Liver (tissue), 3 donors: ENCODE data around the gene TESK2.

Experiments
- ATF3 ChIP-seq: IDR thresholded peaks from 2 replicates; pipeline ENCODE4 v1.6.1; 2016; ENCODE audit warnings: antibody characterized with exemption
- CTCF ChIP-seq: fragments of 150-350 bp; IDR thresholded peaks from 2 replicates; pipeline ENCODE4 v1.5.1; 2017; ENCODE audit warnings: improper control_type of control experiment, low read depth, low read length; ENCODE audit not compliant: missing input control
- EGR1 ChIP-seq, 2 donors: IDR thresholded peaks; 2 replicates each; pipeline ENCODE4 v1.6.1; 2016 to 2018; ENCODE audit warnings: antibody characterized with exemption in 2 of 2, low read depth in 2 of 2
- GABPA ChIP-seq, 2 donors: IDR thresholded peaks in 1 of 2; conservative IDR thresholded peaks in 1 of 2; 2 replicates each; pipeline ENCODE4 v1.6.1; 2016; ENCODE audit warnings: antibody characterized with exemption in 2 of 2, mild to moderate bottlenecking in 1 of 2, moderate library complexity in 1 of 2
- JUND ChIP-seq, 2 donors: IDR thresholded peaks; 2 replicates each; pipeline ENCODE4 v1.6.1; 2016; ENCODE audit warnings: antibody characterized with exemption in 2 of 2
- MAX ChIP-seq: IDR thresholded peaks from 2 replicates; pipeline ENCODE4 v1.6.1; 2016; ENCODE audit warnings: antibody characterized with exemption
- RAD21 ChIP-seq, 2 donors: IDR thresholded peaks; 2 replicates each; pipeline ENCODE4 v1.6.1; 2016; ENCODE audit warnings: antibody characterized with exemption in 2 of 2, mild to moderate bottlenecking in 2 of 2
- REST ChIP-seq: IDR thresholded peaks from 2 replicates; pipeline ENCODE4 v1.6.1; 2016; ENCODE audit warnings: antibody characterized with exemption, mild to moderate bottlenecking
- RXRA ChIP-seq, 2 donors: IDR thresholded peaks; 2 replicates each; pipeline ENCODE4 v1.6.1; 2017 to 2018; ENCODE audit warnings: antibody characterized with exemption in 2 of 2, mild to moderate bottlenecking in 1 of 2
- SP1 ChIP-seq: IDR thresholded peaks from 2 replicates; pipeline ENCODE4 v1.6.1; 2018; ENCODE audit warnings: antibody characterized with exemption, mild to moderate bottlenecking
- TAF1 ChIP-seq: conservative IDR thresholded peaks from 2 replicates; pipeline ENCODE4 v1.6.1; 2016; ENCODE audit warnings: antibody characterized with exemption, mild to moderate bottlenecking
- YY1 ChIP-seq: IDR thresholded peaks from 2 replicates; pipeline ENCODE4 v1.6.1; 2016; ENCODE audit warnings: antibody characterized with exemption, mild to moderate bottlenecking
- ZBTB33 ChIP-seq: IDR thresholded peaks from 2 replicates; pipeline ENCODE4 v1.6.1; 2016; ENCODE audit warnings: antibody characterized with exemption
- donor health status: healthy.
- donor health status: healthy.

- TF ChIP-seq TAF1 (no peak), EGR1 (IDR thresholded peaks at IDR 0.05; ENCODE audit: low read depth in 2 of 2) (no peak), CTCF (no peak), SP1 (no peak), GABPA (IDR thresholded peaks at IDR 0.05 in 1 of 2, conservative IDR thresholded peaks at IDR 0.05 in 1 of 2) (no peak), JUND (IDR thresholded peaks at IDR 0.05) (no peak), ATF3 (no peak), ZBTB33 (no peak), REST (no peak), MAX (no peak), YY1 (no peak), RXRA (IDR thresholded peaks at IDR 0.05) (no peak), RAD21 (IDR thresholded peaks at IDR 0.05) (no peak)
Observed at GRCh38 chr1:45498279-45498678, 7.3 kb upstream of the TESK2 start.
